Measurements from ENCODE around the gene TPCN1.

DNA sequence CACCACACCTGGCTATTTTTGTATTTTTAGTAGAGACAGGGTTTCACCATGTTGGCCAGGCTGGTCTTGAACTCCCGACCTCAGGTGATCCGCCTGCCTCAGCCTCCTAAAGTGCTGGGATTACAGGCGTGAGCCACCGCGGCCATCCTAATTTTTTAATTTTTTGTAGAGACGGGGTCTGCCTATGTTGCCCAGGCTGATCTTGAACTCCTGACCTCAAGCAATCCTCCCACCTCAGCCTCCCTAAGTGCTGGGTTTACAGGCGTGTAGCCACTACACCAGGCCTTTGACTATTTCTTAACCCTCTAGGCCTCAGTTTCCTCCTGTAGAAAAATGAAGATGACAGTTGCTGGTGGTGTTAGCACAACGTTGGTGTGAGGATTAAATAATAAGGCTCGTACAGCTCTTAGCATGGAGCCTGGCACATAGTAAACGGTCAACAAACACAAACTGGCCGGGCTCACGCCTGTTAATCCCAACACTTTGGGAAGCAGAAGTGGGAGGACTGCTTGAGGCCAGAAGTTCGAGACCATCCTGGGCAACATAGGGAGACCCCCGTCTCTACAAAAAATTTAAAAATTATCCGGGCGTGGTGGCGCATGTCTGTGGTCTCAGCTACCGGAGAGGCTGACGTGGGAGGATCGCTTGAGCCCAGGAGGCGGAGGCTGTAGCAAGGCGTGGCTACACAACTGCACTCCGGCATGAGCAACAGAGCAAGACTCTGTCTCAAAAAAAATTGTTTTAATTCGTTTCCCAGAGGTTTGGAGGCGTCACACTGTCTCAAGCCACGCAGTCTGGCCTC lies 37.0 kb upstream of the TPCN1 start:
- no peak for TF ChIP-seq EZH2 (IDR thresholded peaks at IDR 0.05; ENCODE audit: insufficient read depth, low read length)
- TF ChIP-seq, protein P1, sequence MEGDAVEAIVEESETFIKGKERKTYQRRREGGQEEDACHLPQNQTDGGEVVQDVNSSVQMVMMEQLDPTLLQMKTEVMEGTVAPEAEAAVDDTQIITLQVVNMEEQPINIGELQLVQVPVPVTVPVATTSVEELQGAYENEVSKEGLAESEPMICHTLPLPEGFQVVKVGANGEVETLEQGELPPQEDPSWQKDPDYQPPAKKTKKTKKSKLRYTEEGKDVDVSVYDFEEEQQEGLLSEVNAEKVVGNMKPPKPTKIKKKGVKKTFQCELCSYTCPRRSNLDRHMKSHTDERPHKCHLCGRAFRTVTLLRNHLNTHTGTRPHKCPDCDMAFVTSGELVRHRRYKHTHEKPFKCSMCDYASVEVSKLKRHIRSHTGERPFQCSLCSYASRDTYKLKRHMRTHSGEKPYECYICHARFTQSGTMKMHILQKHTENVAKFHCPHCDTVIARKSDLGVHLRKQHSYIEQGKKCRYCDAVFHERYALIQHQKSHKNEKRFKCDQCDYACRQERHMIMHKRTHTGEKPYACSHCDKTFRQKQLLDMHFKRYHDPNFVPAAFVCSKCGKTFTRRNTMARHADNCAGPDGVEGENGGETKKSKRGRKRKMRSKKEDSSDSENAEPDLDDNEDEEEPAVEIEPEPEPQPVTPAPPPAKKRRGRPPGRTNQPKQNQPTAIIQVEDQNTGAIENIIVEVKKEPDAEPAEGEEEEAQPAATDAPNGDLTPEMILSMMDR (IDR thresholded peaks at IDR 0.05; ENCODE audit: insufficient read depth, low read depth, low read length) = no peak
